Non-pigmented ciliary epithelial cell (primary cell): ENCODE measurements around the gene PLXNA4.
"Not testable (repeated sequence)": the region's sequence is repeated elsewhere in the genome, so short reads cannot be mapped to it uniquely, and the experiment has no call there.

Experiments
- DNase-seq: peaks from one replicate; pipeline ENCODE4 v3.0.0-alpha.2; 2010; ENCODE audit warnings: low read depth

The PLXNA4 gene

GRCh38 chr7:132390049-132390448 is 186.2 kb downstream of the PLXNA4 start:
- not testable (repeated sequence) for DNase-seq

- DNase-seq, result no peak
Observed at GRCh38 chr7:132388688-132389087, 187.6 kb downstream of the PLXNA4 start.

- no peak for DNase-seq
Observed at GRCh38 chr7:132387596-132387995, 188.7 kb downstream of the PLXNA4 start.

GRCh38 chr7:132386201-132386681 is 190.0 kb downstream of the PLXNA4 start:
- no peak for DNase-seq

GRCh38 chr7:132383962-132384361 is 192.3 kb downstream of the PLXNA4 start:
- no peak for DNase-seq

- DNase-seq, result no peak
Observed at GRCh38 chr7:132381742-132382472, 194.4 kb downstream of the PLXNA4 start.

GRCh38 chr7:132380059-132380458 is 196.2 kb downstream of the PLXNA4 start:
- no peak for DNase-seq

GRCh38 chr7:132379292-132379691 is 197.0 kb downstream of the PLXNA4 start:
- no peak for DNase-seq

- no peak for DNase-seq
Observed at GRCh38 chr7:132377703-132378584, 198.3 kb downstream of the PLXNA4 start.

- no peak for DNase-seq
Observed at GRCh38 chr7:132377015-132377414, 199.3 kb downstream of the PLXNA4 start.

GRCh38 chr7:132376361-132377013 is 199.8 kb downstream of the PLXNA4 start:
- DNase-seq, result no peak

- DNase-seq, result no peak
Observed at GRCh38 chr7:132373879-132374278, 202.4 kb downstream of the PLXNA4 start.

GRCh38 chr7:132373041-132373440 is 203.2 kb downstream of the PLXNA4 start:
- no peak for DNase-seq

GRCh38 chr7:132371948-132372347 is 204.3 kb downstream of the PLXNA4 start:
- DNase-seq, result no peak

- no peak for DNase-seq
Observed at GRCh38 chr7:132368246-132368900, 207.9 kb downstream of the PLXNA4 start.

- no peak for DNase-seq
Observed at GRCh38 chr7:132367795-132368194, 208.5 kb downstream of the PLXNA4 start.

GRCh38 chr7:132367004-132367403 is 209.3 kb downstream of the PLXNA4 start:
- DNase-seq, result no peak

- DNase-seq, result no peak
Observed at GRCh38 chr7:132364226-132364625, 212.0 kb downstream of the PLXNA4 start.

GRCh38 chr7:132362059-132362458 is 214.2 kb downstream of the PLXNA4 start:
- DNase-seq, result no peak

- no peak for DNase-seq
Observed at GRCh38 chr7:132361146-132361545, 215.1 kb downstream of the PLXNA4 start.

- DNase-seq, result no peak
Observed at GRCh38 chr7:132359743-132360142, 216.5 kb downstream of the PLXNA4 start.

- DNase-seq, result no peak
Observed at GRCh38 chr7:132355048-132355447, 221.2 kb downstream of the PLXNA4 start.
